Activated CD4-positive, alpha-beta T cell treated with anti-CD3 and anti-CD28 coated beads, Interleukin-2, Interleukin-4, amounts not matched to agents 100 ng/mL and 50 ng/mL, durations not matched to agents 16 hours and 8 hours (primary cell): ENCODE results near the gene BTG4.

Experiments
- DNase-seq: peaks from one replicate; pipeline ENCODE4 v3.0.0-alpha.2; 2020; ENCODE audit warnings: low spot score

The BTG4 gene

DNA sequence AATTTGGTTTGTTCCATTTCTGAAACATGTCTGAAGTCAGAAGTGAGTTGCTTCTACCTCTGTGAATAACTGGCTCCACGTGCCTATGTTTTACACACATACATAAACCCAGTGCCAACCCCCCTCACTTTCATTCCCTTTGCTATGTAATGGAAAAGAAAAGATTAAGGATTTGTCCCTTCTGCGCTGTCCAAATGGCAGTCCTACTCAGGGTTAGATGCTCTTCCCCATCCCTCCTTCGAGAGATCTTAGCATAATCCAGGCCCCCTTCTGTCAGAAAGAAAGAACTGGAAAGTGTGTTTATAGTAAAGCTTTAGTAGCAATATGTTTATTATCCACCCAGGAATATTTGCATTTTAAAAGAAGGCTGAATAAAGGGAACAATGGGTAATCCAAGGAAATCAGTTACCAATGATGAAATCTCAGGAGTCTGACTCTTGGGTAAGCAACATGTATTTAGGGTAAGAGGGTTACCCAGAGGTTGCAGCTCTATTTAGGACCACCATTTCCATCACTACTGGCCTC lies 25.2 kb upstream of the BTG4 start:
- no peak for DNase-seq

DNA sequence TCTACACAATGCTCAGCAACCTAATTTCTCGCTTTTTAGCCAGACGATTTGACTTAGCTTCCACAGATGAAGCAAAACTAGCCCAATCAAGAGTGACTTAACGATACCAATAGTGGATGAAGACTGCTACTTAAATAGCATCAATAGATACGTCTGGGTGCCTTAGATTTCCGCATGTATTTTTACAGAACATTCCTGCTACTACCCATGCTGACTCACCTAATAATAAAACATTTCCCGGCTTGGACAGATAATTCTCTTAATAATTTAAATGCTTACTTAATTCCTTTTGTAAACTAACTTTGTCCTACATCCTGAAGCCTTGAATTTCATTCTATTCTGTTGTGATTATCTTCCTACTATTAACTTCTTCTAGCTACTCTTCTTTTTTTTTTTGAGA lies 23.1 kb upstream of the BTG4 start:
- DNase-seq = no peak

DNA sequence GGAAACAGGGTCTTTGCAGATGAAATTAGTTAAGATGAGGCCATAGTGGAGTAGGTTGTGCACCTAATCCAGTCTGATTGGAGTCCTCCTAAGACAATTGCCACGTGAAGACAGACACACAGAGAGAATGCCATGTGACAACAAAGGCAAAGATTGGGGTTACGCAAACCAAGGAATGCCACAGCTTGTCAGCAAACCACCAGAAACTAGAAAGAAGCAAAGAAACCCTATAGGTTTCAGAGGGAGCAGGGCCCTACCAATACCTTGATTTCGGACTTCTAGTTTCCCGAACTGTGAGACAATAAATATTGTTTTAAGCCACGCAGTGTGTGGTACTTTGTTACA lies 20.2 kb upstream of the BTG4 start:
- DNase-seq = no peak

DNA sequence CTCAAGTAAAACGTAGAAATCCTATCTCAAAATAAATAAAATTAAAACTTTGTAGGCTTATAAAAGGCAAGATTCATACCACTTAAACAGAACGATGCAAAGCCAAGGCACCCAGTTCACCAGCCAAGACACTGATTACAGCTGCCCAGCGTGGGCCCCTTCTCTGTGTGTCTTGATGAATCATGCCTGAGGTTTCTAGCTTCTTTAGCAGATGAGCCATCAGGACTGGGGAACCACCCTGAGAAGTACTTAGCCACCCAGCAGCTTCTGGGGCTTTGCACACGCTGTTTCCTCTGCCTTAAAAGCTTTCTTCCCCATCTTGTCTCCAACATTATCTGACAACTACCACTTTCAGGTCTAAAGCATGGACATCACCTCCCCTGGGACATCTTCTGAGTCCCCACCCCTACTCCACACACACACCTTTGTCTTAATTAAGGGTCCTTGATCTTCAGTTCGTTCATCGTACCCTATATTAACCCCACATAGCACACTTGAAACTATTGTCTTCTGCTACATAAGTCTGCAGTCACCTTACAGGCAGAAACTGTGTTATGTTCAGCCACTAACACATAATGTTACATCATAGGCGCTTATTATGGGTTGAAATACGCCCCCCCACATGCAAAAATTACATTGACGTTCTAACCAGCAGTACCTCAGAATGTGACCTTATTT lies 19.6 kb upstream of the BTG4 start:
- DNase-seq = peak; percentile 76

- peak; percentile 19 for DNase-seq
Observed at GRCh38 chr11:111531136-111531535, 18.9 kb upstream of the BTG4 start.

DNA sequence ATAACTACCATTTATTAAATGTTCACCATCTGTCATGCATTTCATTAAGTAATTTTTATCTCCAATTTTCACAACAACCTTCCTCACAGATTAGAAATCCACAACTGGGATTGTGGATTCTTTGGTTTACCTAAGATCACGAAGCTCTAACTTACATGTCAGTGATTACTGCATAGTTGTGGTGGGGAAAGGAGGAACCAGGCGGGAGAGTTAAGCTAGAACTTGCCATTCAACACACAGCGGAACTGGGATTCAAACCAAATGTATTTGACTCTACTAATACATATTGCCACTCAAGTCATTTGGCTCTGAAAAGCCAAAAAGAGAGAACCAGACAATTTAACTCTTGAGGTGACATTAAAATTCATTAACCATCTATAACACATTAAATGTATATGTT lies 17.9 kb upstream of the BTG4 start:
- DNase-seq = no peak

- DNase-seq = peak; percentile 24
Observed at GRCh38 chr11:111528557-111528956, 16.4 kb upstream of the BTG4 start.

DNA sequence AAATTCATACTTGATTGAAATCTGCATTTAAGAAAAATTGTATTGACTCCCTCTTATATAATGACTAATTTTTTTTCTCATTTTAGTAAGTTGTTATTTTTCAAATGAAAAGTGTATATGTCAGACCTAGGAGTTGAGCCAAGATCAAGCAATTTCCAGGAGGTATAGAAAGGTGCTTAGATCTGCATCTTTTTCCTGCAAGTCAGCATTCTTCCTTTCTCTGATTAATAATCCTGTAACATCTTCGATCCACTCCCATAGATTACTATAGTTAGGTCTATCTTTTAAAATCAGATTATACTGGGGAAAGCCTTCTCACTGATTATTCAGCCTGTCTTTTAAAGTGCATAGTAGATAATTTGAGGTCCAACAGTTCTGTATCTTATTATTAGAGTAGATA lies 15.1 kb upstream of the BTG4 start:
- no peak for DNase-seq

DNA sequence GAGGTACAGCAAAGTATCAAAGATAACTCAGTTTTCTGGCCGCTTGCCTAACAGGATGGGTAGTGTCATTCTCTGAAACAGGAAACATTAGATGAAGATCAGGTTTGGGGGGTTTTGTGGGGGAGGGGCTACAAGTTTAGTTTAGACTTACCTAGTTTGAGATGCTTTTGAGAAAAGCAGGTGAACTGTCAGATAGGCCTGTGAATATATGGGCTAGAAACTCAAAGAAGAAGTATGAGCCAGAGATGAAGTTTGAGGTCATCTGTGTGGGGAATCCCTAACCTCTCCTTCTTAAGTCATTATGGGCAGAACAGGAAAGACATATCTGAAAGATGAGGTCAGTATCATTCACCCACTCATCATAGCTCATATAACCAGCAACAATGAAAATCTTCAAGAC lies 14.3 kb upstream of the BTG4 start:
- DNase-seq = no peak

- no peak for DNase-seq
Observed at GRCh38 chr11:111525456-111525855, 13.3 kb upstream of the BTG4 start.

GRCh38 chr11:111524056-111524455 lies 11.9 kb upstream of the BTG4 start:
- no peak for DNase-seq

- peak; percentile 11 for DNase-seq
Observed at GRCh38 chr11:111523343-111523742, 11.2 kb upstream of the BTG4 start.

- DNase-seq = no peak
Observed at GRCh38 chr11:111522426-111522825, 10.2 kb upstream of the BTG4 start.

- no peak for DNase-seq
Observed at GRCh38 chr11:111521135-111521534, 8.9 kb upstream of the BTG4 start.

DNA sequence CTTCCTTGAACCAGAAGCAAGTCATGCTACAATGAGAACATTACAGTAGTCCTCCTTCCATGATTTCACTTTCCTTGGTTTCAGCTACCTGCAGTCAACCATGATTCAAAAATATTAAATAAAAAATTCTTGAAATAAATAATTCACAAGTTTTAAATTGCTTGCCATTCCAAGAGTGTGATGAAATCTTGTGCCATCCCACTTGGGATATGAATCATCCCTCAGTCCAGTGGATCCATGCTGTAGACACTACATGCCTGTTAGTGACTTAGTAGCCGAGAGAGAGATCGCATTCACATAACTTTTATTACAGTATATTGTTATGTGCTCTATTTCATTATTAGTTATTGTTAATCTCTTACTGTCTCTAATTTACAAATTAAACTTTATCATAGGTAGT lies 8.4 kb upstream of the BTG4 start:
- no peak for DNase-seq

- no peak for DNase-seq
Observed at GRCh38 chr11:111518668-111519067, 6.5 kb upstream of the BTG4 start.

DNA sequence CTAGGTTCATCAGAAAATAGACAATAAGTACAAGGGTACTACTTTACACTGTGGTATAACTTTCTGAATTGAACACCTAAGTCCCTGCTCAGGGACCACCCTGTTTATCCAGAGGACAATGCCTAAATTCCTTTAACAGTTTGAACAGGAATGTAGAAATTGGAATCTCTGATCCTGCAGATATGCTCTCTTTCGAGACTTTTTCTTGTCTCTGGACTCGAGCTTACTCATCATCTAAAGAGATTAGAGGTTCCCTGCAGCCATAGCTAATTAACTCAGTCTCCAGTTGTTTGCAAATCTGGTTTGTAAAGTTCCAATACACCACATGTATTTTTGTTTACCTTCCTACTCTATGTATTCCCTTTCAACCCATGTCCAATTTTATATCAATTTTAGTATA lies 3.4 kb upstream of the BTG4 start:
- no peak for DNase-seq

DNA sequence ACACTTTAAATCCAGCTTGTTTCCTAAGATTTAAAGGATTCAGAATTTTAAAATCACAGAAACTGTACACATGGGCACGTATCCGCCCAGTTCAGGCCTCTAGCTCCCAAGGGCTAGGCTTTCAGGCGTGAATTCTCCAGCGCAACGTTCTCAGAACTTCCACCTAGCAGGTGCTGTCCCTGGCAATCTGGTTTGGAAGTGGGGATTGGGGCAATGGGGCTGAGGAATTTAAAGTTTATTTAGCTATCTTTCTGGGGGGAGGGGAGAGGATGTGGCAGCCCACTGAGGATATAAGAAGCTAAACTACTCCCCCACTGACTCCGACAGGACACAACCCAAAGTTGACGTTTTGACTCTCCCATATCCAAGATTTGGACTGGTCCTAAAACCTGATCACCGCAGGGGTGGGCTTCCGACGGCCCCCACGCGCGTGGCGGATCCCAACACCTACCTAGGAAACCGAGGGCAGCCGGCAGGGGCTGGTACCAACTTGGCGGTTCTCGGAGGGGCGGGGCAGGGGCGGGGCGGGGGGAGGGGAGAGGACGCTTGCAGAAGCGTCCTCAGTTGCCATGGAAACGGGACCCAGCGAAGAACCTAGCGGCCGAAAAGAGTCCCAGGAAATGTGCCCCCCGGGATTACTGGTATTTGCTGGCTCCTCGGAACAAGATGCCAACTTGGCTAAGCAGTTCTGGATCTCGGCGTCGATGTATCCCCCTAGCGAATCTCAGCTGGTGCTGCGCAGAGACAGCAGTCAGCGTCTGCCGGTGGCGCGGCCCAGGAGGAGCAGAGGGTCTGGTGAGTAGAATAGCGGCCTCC lies 2.2 kb upstream of the BTG4 start, which contains the start of gene HOATZ:
Gene HOATZ (plus strand): TSS at position 563 of the 816 bp plus-strand sequence. CDS start 7 bp downstream, at position 570.
- peak; percentile 15 for DNase-seq

GRCh38 chr11:111513240-111513605 lies 1.0 kb upstream of the BTG4 start:
- no peak for DNase-seq

DNA sequence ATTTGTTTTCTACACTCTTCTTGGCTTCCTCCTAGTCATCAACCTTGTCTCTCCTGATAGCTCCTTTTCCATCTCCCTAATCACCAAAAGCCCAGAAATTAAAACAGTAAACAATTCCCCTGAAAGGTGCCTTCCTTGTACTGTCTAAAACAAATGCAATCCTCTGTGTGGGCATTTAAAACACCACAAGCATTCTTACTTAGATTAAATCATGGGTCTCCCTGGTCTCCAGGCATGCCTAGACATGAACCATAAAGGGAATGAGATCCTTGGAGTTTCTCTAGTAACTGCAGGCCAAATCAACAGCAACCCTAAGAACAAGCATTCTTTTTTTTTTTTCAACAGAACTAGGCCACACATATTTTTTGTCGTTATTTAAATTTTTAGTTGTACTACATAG lies 1.9 kb downstream of the BTG4 start:
- DNase-seq = no peak

GRCh38 chr11:111502611-111503010 lies 9.6 kb downstream of the BTG4 start:
- no peak for DNase-seq

GRCh38 chr11:111500481-111500880 lies 11.7 kb downstream of the BTG4 start:
- DNase-seq = no peak

DNA sequence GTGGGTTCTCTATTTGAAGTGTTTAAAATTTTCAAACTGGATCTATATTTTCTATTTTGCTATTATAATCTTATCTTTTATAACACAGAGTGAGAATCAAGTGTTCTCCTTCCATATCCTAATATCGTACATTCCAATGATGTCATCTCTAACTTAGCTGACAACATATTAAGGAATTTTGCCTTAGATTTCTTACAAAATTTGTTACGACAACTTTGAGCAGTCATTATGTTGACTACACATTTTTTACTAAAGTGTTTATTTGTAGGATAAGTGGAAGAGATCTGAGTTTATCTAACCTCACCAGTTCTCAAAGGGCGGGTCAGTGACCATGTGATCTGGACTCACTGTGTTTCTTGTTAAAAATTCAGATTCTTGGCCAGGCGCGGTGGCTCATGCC lies 12.7 kb downstream of the BTG4 start:
- DNase-seq = no peak

GRCh38 chr11:111494040-111494439 lies 18.1 kb downstream of the BTG4 start:
- no peak for DNase-seq
